Globus pallidus (tissue), 1 donor: ENCODE data around the gene PPL.
A peak's percentile ranks its signal among the peaks of the same experiment; 100 is the strongest.

Experiments used
- DNase-seq: peaks from one replicate; pipeline ENCODE4 v3.0.0-alpha.2; 2015; ENCODE audit warnings: low spot score

PPL gene

GRCh38 chr16:4884972-4885874, 51.7 kb downstream of the PPL start:
- DNase-seq, result no peak

- DNase-seq, result no peak
Observed at GRCh38 chr16:4884209-4884608, 52.7 kb downstream of the PPL start.

- no peak for DNase-seq
Observed at GRCh38 chr16:4883501-4883900, 53.4 kb downstream of the PPL start.

GRCh38 chr16:4882633-4883285, 54.2 kb downstream of the PPL start:
- no peak for DNase-seq

- no peak for DNase-seq
Observed at GRCh38 chr16:4882000-4882632, 54.8 kb downstream of the PPL start.

GRCh38 chr16:4880006-4880580, 56.9 kb downstream of the PPL start:
- no peak for DNase-seq

GRCh38 chr16:4879049-4879448, 57.9 kb downstream of the PPL start:
- no peak for DNase-seq

- DNase-seq, result no peak
Observed at GRCh38 chr16:4877380-4877685, 59.6 kb downstream of the PPL start.

GRCh38 chr16:4876646-4877379, 60.1 kb downstream of the PPL start:
- DNase-seq, result no peak

- DNase-seq, result no peak
Observed at GRCh38 chr16:4874666-4875065, 62.3 kb downstream of the PPL start.

GRCh38 chr16:4873091-4873490, 63.9 kb downstream of the PPL start:
- DNase-seq, result no peak

GRCh38 chr16:4871071-4871470, 65.9 kb downstream of the PPL start:
- no peak for DNase-seq

- peak; percentile 30 for DNase-seq
Observed at GRCh38 chr16:4870138-4870671, 66.7 kb downstream of the PPL start.

- DNase-seq, result no peak
Observed at GRCh38 chr16:4869147-4869805, 67.7 kb downstream of the PPL start.

- no peak for DNase-seq
Observed at GRCh38 chr16:4868535-4868934, 68.4 kb downstream of the PPL start.

- no peak for DNase-seq
Observed at GRCh38 chr16:4868026-4868425, 68.9 kb downstream of the PPL start.

- no peak for DNase-seq
Observed at GRCh38 chr16:4866586-4866985, 70.4 kb downstream of the PPL start.

GRCh38 chr16:4865231-4865860, 71.6 kb downstream of the PPL start:
- no peak for DNase-seq

GRCh38 chr16:4864728-4865127, 72.2 kb downstream of the PPL start:
- no peak for DNase-seq

GRCh38 chr16:4862639-4863038, 74.3 kb downstream of the PPL start:
- no peak for DNase-seq
